ENCODE results near the gene TBC1D22A. TPM values are rescaled to one million over a fixed set of nuclear protein-coding genes. Genes with fewer than 3 reads are reported as not detected.

Gene TBC1D22A
- total RNA-seq, 6 donors from 2014 or later: 27.1 to 48.2 (median 35.3) TPM

DNA sequence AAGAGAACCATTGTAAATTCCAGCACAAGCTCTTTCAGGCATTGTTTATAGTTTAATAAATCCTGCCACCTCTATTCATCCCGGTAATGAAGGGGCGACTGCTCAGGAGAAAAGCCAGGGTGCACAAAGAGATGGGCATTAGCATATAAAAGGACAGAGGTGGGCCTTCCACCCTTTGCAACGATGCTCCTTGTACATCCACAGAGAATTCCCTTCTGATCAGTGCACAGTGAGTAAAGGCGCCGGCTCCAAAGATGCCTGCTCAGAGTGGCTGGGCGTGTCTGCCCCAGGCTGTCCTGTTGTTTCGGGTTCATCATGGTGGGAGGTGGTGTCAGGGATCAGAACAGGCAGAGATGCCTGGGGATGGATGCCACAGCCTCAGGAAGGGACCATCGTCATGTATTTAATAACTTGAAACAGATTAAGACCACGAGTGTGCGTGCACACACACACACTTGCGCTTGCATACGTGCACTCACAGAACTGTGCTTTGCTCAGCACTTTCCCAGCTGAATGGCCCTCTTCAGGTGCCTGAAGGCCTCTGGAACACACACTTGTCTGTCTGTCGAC lies 305.0 kb downstream of the TBC1D22A start:
- Histone ChIP-seq H3K27me3 (no peaks in the 10 kb centered on the region), H3K9me3 (no peaks in the 10 kb centered on the region), H3K27ac (no peak overlapping the region), H3K4me1 (no peaks in the 10 kb centered on the region), H3K36me3 (peaks cover 0 to 10% (median 2%) of the 10 kb centered on the region in 4 donors), H3K4me3 (no peak overlapping the region)
- DNase-seq (no peak), ATAC-seq (ENCODE audit: low FRiP score in 2 of 2) (no peak)
- 92 to 93% methylated on average over 12 to 13 of the region's 13 CpGs for WGBS, 2 donors
- TF ChIP-seq, protein P1, sequence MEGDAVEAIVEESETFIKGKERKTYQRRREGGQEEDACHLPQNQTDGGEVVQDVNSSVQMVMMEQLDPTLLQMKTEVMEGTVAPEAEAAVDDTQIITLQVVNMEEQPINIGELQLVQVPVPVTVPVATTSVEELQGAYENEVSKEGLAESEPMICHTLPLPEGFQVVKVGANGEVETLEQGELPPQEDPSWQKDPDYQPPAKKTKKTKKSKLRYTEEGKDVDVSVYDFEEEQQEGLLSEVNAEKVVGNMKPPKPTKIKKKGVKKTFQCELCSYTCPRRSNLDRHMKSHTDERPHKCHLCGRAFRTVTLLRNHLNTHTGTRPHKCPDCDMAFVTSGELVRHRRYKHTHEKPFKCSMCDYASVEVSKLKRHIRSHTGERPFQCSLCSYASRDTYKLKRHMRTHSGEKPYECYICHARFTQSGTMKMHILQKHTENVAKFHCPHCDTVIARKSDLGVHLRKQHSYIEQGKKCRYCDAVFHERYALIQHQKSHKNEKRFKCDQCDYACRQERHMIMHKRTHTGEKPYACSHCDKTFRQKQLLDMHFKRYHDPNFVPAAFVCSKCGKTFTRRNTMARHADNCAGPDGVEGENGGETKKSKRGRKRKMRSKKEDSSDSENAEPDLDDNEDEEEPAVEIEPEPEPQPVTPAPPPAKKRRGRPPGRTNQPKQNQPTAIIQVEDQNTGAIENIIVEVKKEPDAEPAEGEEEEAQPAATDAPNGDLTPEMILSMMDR (IDR thresholded peaks at IDR 0.05): no peak
- TF ChIP-seq EP300 (IDR thresholded peaks at IDR 0.05): no peak
- TF ChIP-seq POLR2AphosphoS5 (IDR thresholded peaks at IDR 0.05): no peak
- no peak for TF ChIP-seq POLR2A (IDR thresholded peaks at IDR 0.05)

DNA sequence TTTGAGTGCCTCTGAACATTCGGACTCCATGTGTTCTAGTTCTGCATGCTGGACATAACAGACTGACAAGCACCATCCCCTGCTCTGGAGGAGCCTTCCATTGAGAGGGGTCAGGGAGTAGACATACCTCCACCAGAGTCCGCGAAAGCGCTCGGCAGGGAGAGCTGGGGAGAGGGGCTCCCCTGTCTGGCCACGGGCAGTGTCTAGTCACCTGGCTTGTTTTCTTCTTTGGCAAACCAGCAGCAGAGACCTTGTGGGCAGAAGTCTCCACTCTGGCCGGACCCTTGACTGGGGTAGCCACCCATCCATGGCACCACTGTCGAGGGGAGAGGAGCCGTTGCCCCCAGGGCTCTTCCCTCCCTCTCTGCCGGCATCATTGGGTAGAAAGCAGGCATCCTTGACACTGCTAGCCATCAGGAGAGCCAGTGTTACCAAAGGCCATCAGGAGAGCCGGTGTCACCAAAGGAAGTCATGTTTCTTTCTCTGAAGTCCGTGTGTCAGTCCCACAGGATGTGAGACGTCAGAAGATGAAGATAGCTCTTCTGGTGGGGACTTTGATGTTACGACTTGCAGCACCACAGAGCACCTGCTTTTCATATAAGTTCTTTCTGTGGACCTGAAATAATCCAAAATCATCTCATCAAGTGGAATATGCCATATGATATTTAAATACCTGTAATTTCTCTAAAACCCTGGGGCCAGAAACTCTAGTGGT lies 305.6 kb downstream of the TBC1D22A start:
- Histone ChIP-seq H3K4me3 (no peak overlapping the region), H3K4me1 (no peaks in the 10 kb centered on the region), H3K9me3 (no peaks in the 10 kb centered on the region), H3K27me3 (no peaks in the 10 kb centered on the region), H3K27ac (no peak overlapping the region), H3K36me3 (peaks cover 0 to 6% (median 0%) of the 10 kb centered on the region in 4 donors)
- ATAC-seq (ENCODE audit: low FRiP score in 2 of 2) (no peak), DNase-seq (no peak)
- 85 to 94% methylated on average over 13 to 14 of the region's 14 CpGs for WGBS, 2 donors
- TF ChIP-seq EP300 (IDR thresholded peaks at IDR 0.05) (no peak), POLR2AphosphoS5 (IDR thresholded peaks at IDR 0.05) (no peak)

DNA sequence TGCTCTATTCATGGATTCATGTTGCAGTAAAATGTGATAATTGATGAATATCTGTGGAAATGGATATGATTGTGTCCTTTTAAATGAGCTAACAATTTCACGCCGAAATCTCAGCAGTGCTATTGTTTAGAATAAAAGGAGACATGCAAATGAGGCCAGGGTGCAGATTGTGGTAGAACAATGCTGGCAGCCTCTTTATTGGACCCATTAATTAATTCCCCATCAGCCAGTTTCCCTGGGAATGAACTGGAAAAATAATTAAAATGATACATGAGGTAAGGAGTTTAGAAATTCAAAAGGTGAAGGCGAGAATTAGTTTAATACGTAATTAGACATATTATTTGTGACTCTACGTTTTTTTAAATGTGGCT lies 306.2 kb downstream of the TBC1D22A start:
- Histone ChIP-seq H3K4me3 (no peak overlapping the region), H3K9me3 (no peaks in the 10 kb centered on the region), H3K27ac (no peak overlapping the region), H3K4me1 (no peaks in the 10 kb centered on the region), H3K36me3 (peaks cover 0 to under 1% (median 0%) of the 10 kb centered on the region in 4 donors), H3K27me3 (no peaks in the 10 kb centered on the region)
- no peak for DNase-seq
- 87 to 88% methylated on average over 5 of the region's 5 CpGs for WGBS, 2 donors
- TF ChIP-seq POLR2A (IDR thresholded peaks at IDR 0.05) (no peak), POLR2AphosphoS5 (IDR thresholded peaks at IDR 0.05) (no peak), EP300 (IDR thresholded peaks at IDR 0.05) (no peak)
- TF ChIP-seq, protein P1 (IDR thresholded peaks at IDR 0.05): no peak
- no peak for ATAC-seq (ENCODE audit: low FRiP score in 2 of 2)

DNA sequence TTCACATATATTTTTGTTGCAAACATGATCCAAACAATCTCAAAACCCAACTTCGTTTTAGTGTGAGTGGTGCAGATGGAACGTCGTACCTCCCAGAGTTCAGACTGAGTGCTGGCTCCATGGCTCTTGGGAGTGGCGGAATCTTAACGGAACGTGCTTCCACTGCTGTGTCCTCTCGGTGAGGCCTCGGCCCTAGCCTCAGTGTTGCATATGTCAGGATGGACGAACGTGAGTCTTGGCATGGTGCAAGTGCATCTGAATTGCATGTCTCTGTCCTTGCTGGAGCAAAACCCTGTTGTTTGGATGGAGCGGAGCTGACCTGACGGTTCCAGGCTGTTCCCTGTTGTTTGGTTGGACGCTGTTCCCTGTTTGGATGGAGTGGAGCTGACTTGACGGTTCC lies 306.8 kb downstream of the TBC1D22A start:
- Histone ChIP-seq H3K9me3 (no peaks in the 10 kb centered on the region), H3K4me1 (no peaks in the 10 kb centered on the region), H3K36me3 (no peaks in the 10 kb centered on the region), H3K27ac (no peak overlapping the region), H3K27me3 (no peaks in the 10 kb centered on the region), H3K4me3 (no peak overlapping the region)
- ATAC-seq (ENCODE audit: low FRiP score in 2 of 2) (no peak), DNase-seq (no peak)
- WGBS, 2 donors: 95 to 96% methylated on average over 14 of the region's 14 CpGs
- TF ChIP-seq POLR2AphosphoS5 (IDR thresholded peaks at IDR 0.05): no peak
- no peak for TF ChIP-seq EP300 (IDR thresholded peaks at IDR 0.05)
- no peak for TF ChIP-seq POLR2A (IDR thresholded peaks at IDR 0.05)
- TF ChIP-seq, protein P1 (IDR thresholded peaks at IDR 0.05): no peak

DNA sequence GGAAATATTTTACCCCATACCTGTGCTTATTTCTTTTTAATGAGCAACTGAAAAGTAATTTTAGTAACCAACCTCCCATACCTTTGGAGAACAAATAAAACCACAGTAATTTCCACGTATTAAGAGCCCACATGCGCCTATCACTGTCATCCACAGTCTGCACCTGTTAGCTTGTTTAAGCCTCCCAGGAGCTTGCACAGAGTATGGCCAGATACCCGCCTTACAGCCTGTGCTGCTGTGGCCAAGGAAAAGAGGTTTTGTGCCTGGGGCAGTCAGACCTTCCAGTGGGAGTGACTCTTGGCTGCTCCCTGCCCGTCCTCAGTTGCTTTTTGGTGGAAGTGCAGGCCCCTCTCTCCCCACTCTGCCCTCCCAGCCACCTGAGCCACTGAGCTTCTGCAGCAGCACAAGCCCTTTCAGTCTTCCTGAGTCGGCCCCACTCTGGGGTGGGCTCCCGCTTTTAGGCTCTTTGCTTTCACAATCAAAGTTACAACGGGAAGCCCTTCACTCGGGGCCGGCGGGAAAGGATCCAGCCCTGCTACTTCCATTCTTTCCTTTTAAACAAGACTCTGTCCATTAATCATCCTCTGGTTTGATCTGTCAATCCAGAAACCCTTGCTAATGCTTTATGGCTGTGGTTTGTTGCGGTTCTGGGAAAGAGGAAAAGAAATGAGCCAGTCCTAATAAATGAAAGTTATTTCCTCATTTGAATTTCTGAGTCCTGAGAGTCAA lies 308.8 kb downstream of the TBC1D22A start:
- no peak for DNase-seq
- H3K9me3 ChIP-seq: peaks cover 0 to 9% (median 4%) of the 10 kb centered on the region in 4 donors
- TF ChIP-seq, protein P1 (IDR thresholded peaks at IDR 0.05): no peak
- TF ChIP-seq POLR2AphosphoS5 (IDR thresholded peaks at IDR 0.05) (no peak), EP300 (IDR thresholded peaks at IDR 0.05) (no peak), POLR2A (IDR thresholded peaks at IDR 0.05) (no peak)

More for the DNA sequence above, 308.8 kb downstream of the TBC1D22A start:
- Histone ChIP-seq H3K27me3 (no peaks in the 10 kb centered on the region), H3K36me3 (no peaks in the 10 kb centered on the region), H3K4me3 (no peak overlapping the region), H3K4me1 (no peaks in the 10 kb centered on the region), H3K27ac (no peak overlapping the region)
- WGBS, 2 donors: 60 to 64% methylated on average over 11 of the region's 11 CpGs
- ATAC-seq (ENCODE audit: low FRiP score in 2 of 2): no peak

Data from upper lobe of left lung (tissue), 6 donors.